HG02678 (cell line): ENCODE data around the gene CACNA1C.

Experiments
- ATAC-seq: cut with Tn5 transposase; IDR thresholded peaks from one replicate; pipeline ENCODE4 v1.9.1; 2021; ENCODE audit warnings: mild to moderate bottlenecking, moderate library complexity; ENCODE audit not compliant: unreplicated experiment

CACNA1C gene

GRCh38 chr12:2353281-2353680, 300.5 kb downstream of the CACNA1C start:
- no peak for ATAC-seq

- ATAC-seq: no peak
These were observed 300.9 kb downstream of the CACNA1C start for GRCh38 chr12:2353691-2354090.

GRCh38 chr12:2354151-2354991, 301.6 kb downstream of the CACNA1C start:
- no peak for ATAC-seq

- ATAC-seq: no peak
These were observed 302.4 kb downstream of the CACNA1C start for GRCh38 chr12:2355198-2355597.

GRCh38 chr12:2355604-2356003, 302.8 kb downstream of the CACNA1C start:
- no peak for ATAC-seq

- ATAC-seq: no peak
These were observed 303.9 kb downstream of the CACNA1C start for GRCh38 chr12:2356601-2357125.

GRCh38 chr12:2358986-2359658, 306.3 kb downstream of the CACNA1C start:
- no peak for ATAC-seq

- no peak for ATAC-seq
These were observed 307.2 kb downstream of the CACNA1C start for GRCh38 chr12:2359725-2360629.

- no peak for ATAC-seq
These were observed 307.9 kb downstream of the CACNA1C start for GRCh38 chr12:2360630-2361170.

GRCh38 chr12:2363836-2364609, 311.2 kb downstream of the CACNA1C start:
- no peak for ATAC-seq

- no peak for ATAC-seq
These were observed 311.9 kb downstream of the CACNA1C start for GRCh38 chr12:2364631-2365051.

- no peak for ATAC-seq
These were observed 313.9 kb downstream of the CACNA1C start for GRCh38 chr12:2366711-2367110.

GRCh38 chr12:2372178-2372577, 319.4 kb downstream of the CACNA1C start:
- ATAC-seq: no peak

- no peak for ATAC-seq
These were observed 319.9 kb downstream of the CACNA1C start for GRCh38 chr12:2372735-2373134.

GRCh38 chr12:2373307-2373706, 320.5 kb downstream of the CACNA1C start:
- ATAC-seq: no peak

GRCh38 chr12:2374092-2374906, 321.5 kb downstream of the CACNA1C start:
- ATAC-seq: no peak

- ATAC-seq: no peak
These were observed 323.1 kb downstream of the CACNA1C start for GRCh38 chr12:2375871-2376270.

- no peak for ATAC-seq
These were observed 324.3 kb downstream of the CACNA1C start for GRCh38 chr12:2376908-2377657.
